CD4-positive, alpha-beta memory T cell (primary cell): Measurements from ENCODE around the gene RPS6KA1. TPM values are rescaled to one million over a fixed set of nuclear protein-coding genes. Genes with fewer than 3 reads are reported as not detected.
A peak's percentile ranks its signal among the peaks of the same experiment; 100 is the strongest.
"Not testable (repeated sequence)": the region's sequence is repeated elsewhere in the genome, so short reads cannot be mapped to it uniquely, and the experiment has no call there.

Source experiments
- CTCF ChIA-PET: fragments of 350-600 bp; sonication (Branson Sonifier 250); formaldehyde crosslinking; loops from one replicate; lab custom pipeline; 2021; ENCODE audit warnings: inconsistent platforms; ENCODE audit not compliant: partially characterized antibody; lab: Charles Lee
- POLR2A ChIA-PET: fragments of 350-600 bp; sonication (Branson Sonifier 250); formaldehyde crosslinking; loops from one replicate; lab custom pipeline; 2021; ENCODE audit not compliant: partially characterized antibody; lab: Charles Lee
- DNase-seq, 5 donors: peaks; one replicate each; pipeline versions ENCODE4 v3.0.0 to v3.0.0-alpha.2; 2020 to 2022; ENCODE audit warnings: mixed read lengths in 1 of 5
- H3K27ac ChIP-seq: one replicate; pipeline ENCODE4 v1.7.0; 2013; ENCODE audit warnings: low read depth, low read length
- H3K27me3 ChIP-seq: 2 replicates; pipeline ENCODE4 v1.7.0; 2013; ENCODE audit warnings: mild to moderate bottlenecking, low read length, moderate library complexity; ENCODE audit not compliant: insufficient read depth
- H3K36me3 ChIP-seq: 2 replicates; pipeline ENCODE4 v1.7.0; 2013; ENCODE audit warnings: mild to moderate bottlenecking, low read length, moderate library complexity; ENCODE audit not compliant: insufficient read depth
- H3K4me1 ChIP-seq: 2 replicates; pipeline ENCODE4 v1.7.0; 2013; ENCODE audit warnings: mild to moderate bottlenecking, low read length, moderate library complexity; ENCODE audit not compliant: insufficient read depth
- H3K4me3 ChIP-seq, 2 donors: one replicate each; pipeline ENCODE4 v1.7.0; 2013; ENCODE audit warnings: low read length in 2 of 2, mild to moderate bottlenecking in 1 of 2
- H3K9me3 ChIP-seq, 2 donors: one replicate each; pipeline ENCODE4 v1.7.0; 2013; ENCODE audit warnings: low read length in 2 of 2, control low read depth in 1 of 2; ENCODE audit not compliant: control insufficient read depth in 1 of 2
- H3K27ac Mint-ChIP-seq, 7 donors: one replicate each; pipeline ENCODE4 v1.8.0; 2020 to 2021; ENCODE audit warnings: mixed read lengths in 7 of 7, mild to moderate bottlenecking in 6 of 7, inconsistent platforms in 3 of 7, moderate library complexity in 3 of 7
- H3K27me3 Mint-ChIP-seq, 2 donors: one replicate each; pipeline ENCODE4 v1.8.0; 2020 to 2021; ENCODE audit warnings: mixed read lengths in 2 of 2
- H3K36me3 Mint-ChIP-seq, 2 donors: one replicate each; pipeline ENCODE4 v1.8.0; 2020 to 2021; ENCODE audit warnings: mixed read lengths in 2 of 2, inconsistent platforms in 1 of 2, mild to moderate bottlenecking in 1 of 2
- H3K4me1 Mint-ChIP-seq, 4 donors: one replicate each; pipeline ENCODE4 v1.8.0; 2020 to 2021; ENCODE audit warnings: mixed read lengths in 4 of 4, mild to moderate bottlenecking in 1 of 4
- H3K4me3 Mint-ChIP-seq, 8 donors: one replicate each; pipeline ENCODE4 v1.8.0; 2020 to 2021; ENCODE audit warnings: mixed read lengths in 8 of 8, mild to moderate bottlenecking in 7 of 8, moderate library complexity in 6 of 8, inconsistent platforms in 3 of 8
- H3K9me3 Mint-ChIP-seq, 8 donors: one replicate each; pipeline ENCODE4 v1.8.0; 2020 to 2021; ENCODE audit warnings: mixed read lengths in 8 of 8, mild to moderate bottlenecking in 5 of 8, inconsistent platforms in 3 of 8, moderate library complexity in 1 of 8
- intact Hi-C: fragments of 100-400 bp; cut with micrococcal nuclease; formaldehyde crosslinking; loops from one replicate; pipeline ENCODE4 v1.15.1; 2023
- polyA plus RNA-seq, 2 donors: library from polyadenylated mRNA; unstranded; fragments of 300-500 nt; fragmentation: Illumina TruSeq; gene quantifications; one replicate each; pipeline ENCODE4 v1.2.3, GENCODE V29; 2021
- total RNA-seq, 2 experiments: library from RNA; stranded (reverse); gene quantifications; one replicate each; pipeline ENCODE4 v1.2.3, GENCODE V29; 2021

The RPS6KA1 gene
- total and polyA plus RNA-seq, 4 experiments from 2014 or later: 106 to 215 (median 144) TPM

- H3K4me1 ChIP-seq: peaks cover 16% of the 10 kb centered on the region
- intact Hi-C loops: no loop called here
- H3K4me3 Mint-ChIP-seq: peak overlapping the region in 3 of 8 donors; percentile 3 to 51 (median 20)
- no peak for DNase-seq
- H3K27ac Mint-ChIP-seq: peak overlapping the region in 3 of 7 donors; percentile 30 to 75 (median 59)
- H3K9me3 Mint-ChIP-seq: peaks cover 0 to 4% (median 0%) of the 10 kb centered on the region in 8 donors
- H3K27me3 ChIP-seq: no peaks in the 10 kb centered on the region
- H3K9me3 ChIP-seq: no peaks in the 10 kb centered on the region
- CTCF ChIA-PET: interaction anchor here (0.7 to 3.8 kb wide), 8 partner anchors 12 to 1455 kb away, joined by 3 to 47 read pairs (median 8); no protein-coding TSS in a partner anchor
- no peak overlapping the region for H3K27ac ChIP-seq
- H3K4me1 Mint-ChIP-seq: peaks cover 2 to 32% (median 12%) of the 10 kb centered on the region in 4 donors
- H3K36me3 ChIP-seq: no peaks in the 10 kb centered on the region
- H3K4me3 ChIP-seq: no peak overlapping the region
- POLR2A ChIA-PET: no interaction called here
- H3K27me3 Mint-ChIP-seq: no peaks in the 10 kb centered on the region
- H3K36me3 Mint-ChIP-seq: no peaks in the 10 kb centered on the region
Observed at GRCh38 chr1:26498894-26499293, 30.7 kb upstream of the RPS6KA1 start.

GRCh38 chr1:26500488-26501175 lies 28.9 kb upstream of the RPS6KA1 start:
- H3K36me3 Mint-ChIP-seq: no peaks in the 10 kb centered on the region
- ChIA-PET POLR2A (interaction anchor here (0.6 to 3.3 kb wide), 50 partner anchors 10 to 1330 kb away, joined by 3 to 81 read pairs (median 4); partner anchors contain the start of genes CEP85, DHDDS, GPATCH3 and GPN2), CTCF (interaction anchor here (0.7 to 3.8 kb wide), 32 partner anchors 10 to 360 kb away, joined by 3 to 47 read pairs (median 6); partner anchors contain the start of genes DHDDS, HMGN2, PIGV and RPS6KA1)
- peak overlapping the region; percentile 85 to 95 (median 94) for H3K27ac Mint-ChIP-seq
- peak overlapping the region; percentile 87 for H3K27ac ChIP-seq
- H3K4me1 Mint-ChIP-seq: peaks cover 2 to 32% (median 12%) of the 10 kb centered on the region in 4 donors
- peak overlapping the region; percentile 83 to 90 (median 87) for H3K4me3 Mint-ChIP-seq
- H3K4me3 ChIP-seq: peak overlapping the region; percentile 58 to 95
- no peaks in the 10 kb centered on the region for H3K27me3 Mint-ChIP-seq
- intact Hi-C loops: loop anchor here (1.0 to 10.0 kb wide), 6 partner anchors 27 to 289 kb away; partner anchors contain the start of genes ARID1A and DHDDS
- no peaks in the 10 kb centered on the region for H3K27me3 ChIP-seq
- peak; percentile 85 to 87 (median 86) for DNase-seq
- H3K9me3 ChIP-seq: no peaks in the 10 kb centered on the region
- H3K9me3 Mint-ChIP-seq: peaks cover 0 to 1% (median 0%) of the 10 kb centered on the region in 8 donors
- H3K4me1 ChIP-seq: peaks cover 16% of the 10 kb centered on the region
- H3K36me3 ChIP-seq: no peaks in the 10 kb centered on the region

GRCh38 chr1:26510711-26511110 lies 18.9 kb upstream of the RPS6KA1 start:
- H3K4me3 ChIP-seq, intact Hi-C loops, H3K36me3 ChIP-seq, H3K27ac Mint-ChIP-seq, H3K4me1 Mint-ChIP-seq, H3K4me3 Mint-ChIP-seq, H3K27ac ChIP-seq, H3K9me3 Mint-ChIP-seq, H3K9me3 ChIP-seq, POLR2A ChIA-PET, H3K36me3 Mint-ChIP-seq, H3K27me3 ChIP-seq, H3K27me3 Mint-ChIP-seq, DNase-seq, H3K4me1 ChIP-seq: not testable (repeated sequence)
- CTCF ChIA-PET: interaction anchor here (2.1 kb wide), 1 partner anchor 11 kb away, joined by 10 read pairs; no protein-coding TSS in a partner anchor

- intact Hi-C loops: not testable (repeated sequence)
- CTCF ChIA-PET: interaction anchor here (1.8 kb wide), 1 partner anchor 16 kb away, joined by 6 read pairs; no protein-coding TSS in a partner anchor
Observed at GRCh38 chr1:26515836-26516235, 13.7 kb upstream of the RPS6KA1 start.

GRCh38 chr1:26516987-26517765 lies 12.4 kb upstream of the RPS6KA1 start:
- Mint-ChIP-seq H3K4me3 (no peak overlapping the region), H3K27me3 (no peaks in the 10 kb centered on the region), H3K9me3 (no peaks in the 10 kb centered on the region), H3K36me3 (no peaks in the 10 kb centered on the region), H3K27ac (no peak overlapping the region), H3K4me1 (no peaks in the 10 kb centered on the region)
- Histone ChIP-seq H3K4me3 (no peak overlapping the region), H3K27me3 (no peaks in the 10 kb centered on the region), H3K4me1 (no peaks in the 10 kb centered on the region), H3K36me3 (no peaks in the 10 kb centered on the region), H3K9me3 (no peaks in the 10 kb centered on the region), H3K27ac (no peak overlapping the region)
- POLR2A ChIA-PET: no interaction called here
- intact Hi-C loops: no loop called here
- DNase-seq: no peak
- CTCF ChIA-PET: interaction anchor here (1.6 kb wide), 1 partner anchor 21 kb away, joined by 6 read pairs; no protein-coding TSS in a partner anchor

More at GRCh38 chr1:26515836-26516235, 13.7 kb upstream of the RPS6KA1 start:
- H3K9me3 Mint-ChIP-seq, H3K4me3 ChIP-seq, DNase-seq, POLR2A ChIA-PET, H3K27me3 Mint-ChIP-seq, H3K9me3 ChIP-seq, H3K4me3 Mint-ChIP-seq, H3K36me3 ChIP-seq, H3K4me1 Mint-ChIP-seq, H3K27me3 ChIP-seq, H3K36me3 Mint-ChIP-seq, H3K4me1 ChIP-seq, H3K27ac ChIP-seq: not testable (repeated sequence)
- peak overlapping the region in 1 of 7 donors; percentile 29 for H3K27ac Mint-ChIP-seq

GRCh38 chr1:26517766-26518049 lies 11.9 kb upstream of the RPS6KA1 start:
- H3K4me1 ChIP-seq: no peaks in the 10 kb centered on the region
- POLR2A ChIA-PET: no interaction called here
- CTCF ChIA-PET: interaction anchor here (1.6 kb wide), 1 partner anchor 21 kb away, joined by 6 read pairs; no protein-coding TSS in a partner anchor
- H3K4me3 ChIP-seq: no peak overlapping the region
- Mint-ChIP-seq H3K27ac (no peak overlapping the region), H3K9me3 (no peaks in the 10 kb centered on the region), H3K27me3 (peaks cover 0 to 1% of the 10 kb centered on the region in 2 donors), H3K4me1 (no peaks in the 10 kb centered on the region), H3K36me3 (no peaks in the 10 kb centered on the region), H3K4me3 (no peak overlapping the region)
- H3K9me3 ChIP-seq: no peaks in the 10 kb centered on the region
- no peaks in the 10 kb centered on the region for H3K36me3 ChIP-seq
- H3K27ac ChIP-seq: no peak overlapping the region
- H3K27me3 ChIP-seq: no peaks in the 10 kb centered on the region
- DNase-seq: no peak
- intact Hi-C loops: no loop called here

- H3K27me3 ChIP-seq: no peaks in the 10 kb centered on the region
- Mint-ChIP-seq H3K4me3 (no peak overlapping the region), H3K27me3 (peaks cover 0 to 2% of the 10 kb centered on the region in 2 donors), H3K36me3 (no peaks in the 10 kb centered on the region), H3K9me3 (no peaks in the 10 kb centered on the region), H3K4me1 (no peaks in the 10 kb centered on the region), H3K27ac (no peak overlapping the region)
- no peak overlapping the region for H3K27ac ChIP-seq
- no peak for DNase-seq
- no peaks in the 10 kb centered on the region for H3K4me1 ChIP-seq
- no peaks in the 10 kb centered on the region for H3K36me3 ChIP-seq
- no peak overlapping the region for H3K4me3 ChIP-seq
- CTCF ChIA-PET: interaction anchor here (1.6 kb wide), 1 partner anchor 20 kb away, joined by 6 read pairs; no protein-coding TSS in a partner anchor
- intact Hi-C loops: no loop called here
- no peaks in the 10 kb centered on the region for H3K9me3 ChIP-seq
- POLR2A ChIA-PET: no interaction called here
Observed at GRCh38 chr1:26518355-26518754, 11.2 kb upstream of the RPS6KA1 start.
